DMS114 treated with DMSO at 0.1 percent for 48 hours (cell line): ENCODE results near the gene CEP164.
"Not testable (repeated sequence)": the region's sequence is repeated elsewhere in the genome, so short reads cannot be mapped to it uniquely, and the experiment has no call there.

Experiments
- DNase-seq: peaks from one replicate; lab custom pipeline; 2025; ENCODE audit not compliant: unreplicated experiment; lab: John Stamatoyannopoulos, UW

Gene CEP164

GRCh38 chr11:117303646-117304315 is 23.9 kb upstream of the CEP164 start:
- no peak for DNase-seq

- no peak for DNase-seq
Observed at GRCh38 chr11:117305145-117305544, 22.5 kb upstream of the CEP164 start.

GRCh38 chr11:117309310-117309709 is 18.3 kb upstream of the CEP164 start:
- no peak for DNase-seq

- no peak for DNase-seq
Observed at GRCh38 chr11:117313091-117313490, 14.6 kb upstream of the CEP164 start.

- DNase-seq = no peak
Observed at GRCh38 chr11:117313828-117314768, 13.6 kb upstream of the CEP164 start.

- DNase-seq = no peak
Observed at GRCh38 chr11:117314840-117315239, 12.8 kb upstream of the CEP164 start.

GRCh38 chr11:117315285-117316196 is 12.1 kb upstream of the CEP164 start:
- no peak for DNase-seq

GRCh38 chr11:117316197-117316961 is 11.3 kb upstream of the CEP164 start, which contains the start of gene BACE1:
Gene BACE1 (minus strand): TSS chr11:117316256. CDS start chr11:117315795, 461 bp downstream.
- DNase-seq = peak; percentile 58

GRCh38 chr11:117318738-117319137 is 8.9 kb upstream of the CEP164 start:
- DNase-seq = no peak

- no peak for DNase-seq
Observed at GRCh38 chr11:117319214-117319840, 8.3 kb upstream of the CEP164 start.

- not testable (repeated sequence) for DNase-seq
Observed at GRCh38 chr11:117327255-117327566, 443 bp upstream of the CEP164 start.

GRCh38 chr11:117328375-117329010 is 839 bp downstream of the CEP164 start:
- DNase-seq = no peak

- no peak for DNase-seq
Observed at GRCh38 chr11:117332843-117333242, 5.2 kb downstream of the CEP164 start.

GRCh38 chr11:117333917-117334316 is 6.3 kb downstream of the CEP164 start:
- DNase-seq = no peak

GRCh38 chr11:117334896-117335295 is 7.2 kb downstream of the CEP164 start:
- DNase-seq = no peak

- no peak for DNase-seq
Observed at GRCh38 chr11:117335399-117335798, 7.7 kb downstream of the CEP164 start.

- DNase-seq = no peak
Observed at GRCh38 chr11:117337076-117337475, 9.4 kb downstream of the CEP164 start.

GRCh38 chr11:117345039-117345438 is 17.4 kb downstream of the CEP164 start:
- no peak for DNase-seq

- no peak for DNase-seq
Observed at GRCh38 chr11:117354550-117354949, 26.9 kb downstream of the CEP164 start.
